Measurements from ENCODE around the gene EIF1. TPM values are rescaled to one million over a fixed set of nuclear protein-coding genes. Genes with fewer than 3 reads are reported as not detected.

The EIF1 gene
- total RNA-seq, 2 donors from 2014 or later = 899 to 1,106 TPM

DNA sequence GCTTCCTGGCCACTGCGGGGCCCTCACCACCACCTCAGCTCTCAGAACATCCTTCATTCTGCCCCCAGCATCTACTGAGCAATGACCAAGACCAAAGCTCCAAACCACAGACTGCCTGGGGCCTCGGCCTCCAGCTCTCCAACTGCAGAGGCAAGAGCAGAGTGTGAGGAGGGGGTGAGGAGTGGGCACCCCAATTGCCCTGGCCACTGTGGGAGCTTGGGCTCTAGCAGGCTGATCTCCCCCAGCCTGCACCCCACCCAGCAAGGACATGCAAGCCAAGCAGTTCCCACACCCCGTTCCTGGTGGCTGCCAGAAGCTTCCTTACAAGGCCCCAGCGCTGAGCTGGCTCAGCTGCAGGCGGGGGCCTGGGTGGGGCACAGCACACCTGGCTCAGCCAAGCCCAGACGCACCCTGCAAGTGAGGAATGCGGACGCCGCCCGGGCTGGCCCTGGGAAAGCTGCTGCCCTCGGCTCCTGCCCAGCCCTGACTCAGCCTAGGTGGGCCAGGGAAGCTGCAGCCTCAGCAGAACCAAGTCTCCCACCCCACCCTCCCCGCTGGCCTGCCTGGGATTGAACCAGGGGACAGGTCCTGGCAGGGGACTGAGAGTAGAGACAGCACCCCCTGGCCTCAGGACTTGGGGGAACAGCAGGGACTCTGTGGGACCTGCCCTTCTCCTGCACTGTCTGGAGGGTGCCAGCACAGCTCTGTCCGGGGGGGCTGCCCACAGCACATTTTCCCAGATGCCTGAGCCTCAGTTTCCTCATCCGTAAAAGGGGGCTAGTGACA, 34.6 kb upstream of the EIF1 start:
- Mint-ChIP-seq H3K9me3 (no peaks in the 10 kb centered on the region), H3K27ac (no peak overlapping the region), H3K36me3 (no peaks in the 10 kb centered on the region)
- no peak for DNase-seq (ENCODE audit: low spot score in 2 of 2)
- no peak for ATAC-seq

DNA sequence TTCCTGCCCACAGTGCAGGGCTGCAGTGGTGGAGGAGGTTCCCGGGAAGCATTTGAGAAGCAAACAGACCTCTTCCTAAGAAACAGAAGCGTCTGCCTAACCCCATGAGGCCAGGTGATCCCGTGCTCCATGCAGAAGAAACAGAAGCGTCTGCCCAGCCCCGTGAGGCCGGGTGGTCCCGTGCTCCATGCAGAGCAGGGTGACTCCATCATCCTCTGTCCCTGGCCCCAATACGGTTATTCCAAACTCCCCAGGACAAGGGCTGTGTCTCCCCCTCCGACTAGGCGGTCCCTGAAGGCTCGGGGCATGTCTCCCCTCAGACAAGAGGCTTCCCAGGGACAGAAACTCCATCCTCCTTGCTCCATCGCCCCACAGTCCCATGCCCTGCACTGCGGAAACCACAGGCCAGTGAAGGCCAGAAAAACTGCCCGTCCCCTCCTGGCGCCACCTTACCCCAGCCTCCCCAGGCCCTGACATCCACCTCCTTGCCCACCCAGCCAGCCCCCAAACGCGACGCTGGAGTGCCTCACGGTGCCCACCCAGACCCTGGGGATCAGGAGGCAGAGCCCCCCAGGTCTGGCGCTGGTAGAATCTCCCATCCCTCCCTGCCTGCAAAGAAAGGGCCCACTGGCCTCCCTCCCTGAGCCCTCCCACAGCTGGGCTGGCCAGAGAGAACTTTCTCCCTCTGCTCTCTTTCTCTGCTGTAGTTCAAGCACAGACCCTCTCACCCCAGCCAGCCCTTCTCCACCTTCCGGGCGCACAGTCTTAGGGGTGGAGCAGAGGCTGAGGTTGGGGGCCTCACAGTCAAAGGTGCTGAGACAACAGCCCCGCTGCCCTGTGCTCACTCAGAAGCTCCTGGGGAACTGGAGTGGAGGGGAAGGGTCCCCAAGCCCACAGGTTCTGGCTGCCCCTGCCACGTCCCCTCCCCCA, 33.7 kb upstream of the EIF1 start:
- DNase-seq (ENCODE audit: low spot score in 2 of 2) (no peak), ATAC-seq (no peak)
- H3K27ac Mint-ChIP-seq = no peak overlapping the region
- no peaks in the 10 kb centered on the region for H3K9me3 Mint-ChIP-seq
- no peaks in the 10 kb centered on the region for H3K36me3 Mint-ChIP-seq

DNA sequence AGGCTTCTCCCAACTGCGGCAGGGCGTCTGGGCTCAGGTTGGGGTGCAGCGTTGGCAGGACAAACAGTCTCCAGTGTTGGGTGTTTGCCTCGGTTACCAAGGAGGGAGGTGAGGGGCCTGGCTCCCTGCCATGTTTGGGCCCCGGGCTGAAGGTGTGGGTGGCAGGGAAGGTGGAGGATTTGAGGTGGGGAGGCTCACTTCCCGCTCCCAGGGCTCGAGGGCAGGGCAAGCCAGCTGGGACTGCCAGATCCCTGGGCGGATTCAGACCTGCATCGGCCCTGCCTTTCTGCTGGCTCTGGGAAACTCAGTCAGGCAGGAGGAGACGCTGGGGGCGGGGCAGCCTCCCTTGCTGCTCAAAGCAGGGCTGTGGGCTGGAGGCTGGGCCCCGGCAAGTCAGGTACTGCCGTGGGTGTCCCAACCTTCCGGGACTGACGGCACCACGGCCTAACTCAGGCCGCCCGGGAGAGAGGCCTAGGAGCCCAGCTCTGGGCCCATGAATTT, 33.0 kb upstream of the EIF1 start:
- ATAC-seq (no peak), DNase-seq (ENCODE audit: low spot score in 2 of 2) (no peak)
- no peaks in the 10 kb centered on the region for H3K9me3 Mint-ChIP-seq
- no peaks in the 10 kb centered on the region for H3K36me3 Mint-ChIP-seq
- H3K27ac Mint-ChIP-seq = no peak overlapping the region

DNA sequence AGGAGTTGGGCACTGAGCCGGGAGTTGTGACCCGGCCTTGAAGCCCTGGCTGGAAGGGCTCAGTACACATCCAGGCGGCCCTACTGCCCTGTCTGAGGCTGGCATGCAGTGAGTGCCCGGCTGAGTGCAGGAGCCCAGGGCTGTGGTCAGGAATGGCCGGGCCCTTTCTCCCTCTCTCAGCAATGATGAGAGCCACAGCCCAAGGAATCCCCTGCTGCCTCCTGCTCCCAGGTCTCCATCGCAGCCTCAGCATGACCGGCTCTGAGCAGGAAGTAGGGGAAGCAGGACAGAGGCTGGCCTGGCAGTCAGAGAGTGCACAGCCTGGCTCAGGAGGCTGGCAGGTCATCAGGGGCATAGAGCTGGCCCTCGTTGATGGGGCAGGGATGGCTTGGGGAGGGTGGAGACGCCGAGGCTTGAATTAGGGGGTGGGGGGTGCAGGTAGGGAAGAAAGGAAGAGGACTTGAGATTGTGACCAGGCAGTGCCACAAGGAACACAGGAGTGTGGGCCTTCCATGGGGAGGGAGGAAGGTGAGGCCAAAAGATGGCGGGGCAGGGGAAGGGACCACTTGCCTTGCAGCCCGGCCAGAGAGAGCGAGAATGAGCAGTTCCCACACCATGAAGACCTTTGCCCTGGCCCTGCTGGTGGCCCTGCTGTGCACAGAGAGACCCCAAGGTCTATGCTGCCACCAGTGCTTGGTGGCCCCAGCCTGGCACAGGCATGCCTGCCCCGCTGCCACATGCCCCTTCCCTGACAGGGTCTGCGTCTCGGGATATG, 32.2 kb upstream of the EIF1 start:
- no peak for DNase-seq (ENCODE audit: low spot score in 2 of 2)
- no peak for ATAC-seq
- no peaks in the 10 kb centered on the region for H3K9me3 Mint-ChIP-seq

DNA sequence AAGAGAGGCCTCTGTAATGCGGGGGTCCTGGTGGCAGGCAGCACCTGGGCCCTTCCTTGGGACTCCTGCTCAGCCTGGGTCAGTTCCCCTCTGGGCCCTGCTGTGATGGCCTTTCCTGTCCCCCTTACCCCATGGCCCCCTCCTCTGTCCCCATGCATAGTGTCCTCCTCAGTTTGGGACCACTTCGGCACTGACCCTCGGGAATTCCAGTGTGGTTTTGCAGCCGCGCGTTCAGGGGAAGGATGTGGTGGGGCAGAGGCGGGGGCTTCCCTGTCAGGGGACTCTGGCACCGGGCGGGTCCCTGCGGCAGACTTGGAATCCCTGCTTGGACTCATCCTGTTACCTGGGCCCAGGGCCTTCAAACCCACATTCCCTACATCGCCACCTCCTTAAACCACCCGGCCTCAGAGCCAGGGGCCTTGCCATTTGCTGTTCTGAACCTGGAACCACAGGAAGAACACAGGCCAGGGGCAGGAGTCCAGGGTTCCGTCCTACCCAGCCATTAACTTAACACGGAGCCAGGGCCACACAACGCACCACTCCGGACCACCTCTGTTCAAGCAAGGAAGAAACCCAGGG, 31.4 kb upstream of the EIF1 start:
- ATAC-seq (no peak), DNase-seq (ENCODE audit: low spot score in 2 of 2) (no peak)
- Mint-ChIP-seq H3K27ac (no peak overlapping the region), H3K9me3 (no peaks in the 10 kb centered on the region), H3K36me3 (no peaks in the 10 kb centered on the region)

More for the DNA sequence above, 32.2 kb upstream of the EIF1 start:
- no peaks in the 10 kb centered on the region for H3K36me3 Mint-ChIP-seq
- H3K27ac Mint-ChIP-seq = no peak overlapping the region

DNA sequence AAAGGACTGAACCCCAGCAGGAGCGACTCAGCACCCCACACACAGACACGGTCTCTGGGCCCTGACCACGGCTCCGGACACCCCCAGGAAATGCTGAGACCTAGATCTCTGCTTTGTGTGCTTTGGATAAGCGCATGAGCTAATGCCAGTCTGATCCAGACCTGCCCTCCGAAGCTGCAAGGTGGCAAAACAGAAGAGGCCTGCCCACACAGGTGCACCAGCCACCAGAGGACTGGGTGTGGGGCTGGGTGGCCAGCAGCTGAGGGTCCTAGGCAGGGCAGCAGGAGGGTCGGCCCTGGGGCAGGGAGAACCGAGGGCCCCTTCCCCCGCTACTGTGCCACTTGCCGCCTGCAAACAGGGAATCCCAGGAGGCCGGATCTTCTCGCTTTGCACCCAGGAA, 30.7 kb upstream of the EIF1 start:
- H3K36me3 Mint-ChIP-seq = no peaks in the 10 kb centered on the region

DNA sequence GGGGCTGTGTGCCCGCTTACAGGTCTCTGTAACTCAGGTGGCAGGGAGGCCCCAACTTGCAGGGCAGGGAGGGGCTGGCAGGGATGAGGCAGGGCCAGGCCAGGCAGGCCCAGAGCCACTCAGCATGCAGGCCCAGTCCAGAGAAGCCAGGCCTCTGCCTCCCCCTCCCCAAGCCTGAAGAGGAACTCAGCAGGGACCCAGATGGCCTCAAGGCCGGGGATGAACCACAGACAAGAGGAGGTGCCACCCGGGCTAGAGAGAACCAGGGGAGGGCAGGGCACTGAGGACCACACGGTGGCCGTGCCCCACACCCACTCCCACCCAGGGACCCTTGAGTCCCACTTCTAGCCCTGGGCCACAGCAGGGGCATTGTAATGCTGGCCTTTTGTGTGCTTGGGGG, 29.8 kb upstream of the EIF1 start:
- H3K27ac Mint-ChIP-seq = no peak overlapping the region
- no peaks in the 10 kb centered on the region for H3K36me3 Mint-ChIP-seq
- no peaks in the 10 kb centered on the region for H3K9me3 Mint-ChIP-seq
- no peak for ATAC-seq
- DNase-seq (ENCODE audit: low spot score in 2 of 2) = no peak

More for the DNA sequence above, 30.7 kb upstream of the EIF1 start:
- ATAC-seq = no peak
- DNase-seq (ENCODE audit: low spot score in 2 of 2) = no peak
- no peaks in the 10 kb centered on the region for H3K9me3 Mint-ChIP-seq
- H3K27ac Mint-ChIP-seq = no peak overlapping the region

DNA sequence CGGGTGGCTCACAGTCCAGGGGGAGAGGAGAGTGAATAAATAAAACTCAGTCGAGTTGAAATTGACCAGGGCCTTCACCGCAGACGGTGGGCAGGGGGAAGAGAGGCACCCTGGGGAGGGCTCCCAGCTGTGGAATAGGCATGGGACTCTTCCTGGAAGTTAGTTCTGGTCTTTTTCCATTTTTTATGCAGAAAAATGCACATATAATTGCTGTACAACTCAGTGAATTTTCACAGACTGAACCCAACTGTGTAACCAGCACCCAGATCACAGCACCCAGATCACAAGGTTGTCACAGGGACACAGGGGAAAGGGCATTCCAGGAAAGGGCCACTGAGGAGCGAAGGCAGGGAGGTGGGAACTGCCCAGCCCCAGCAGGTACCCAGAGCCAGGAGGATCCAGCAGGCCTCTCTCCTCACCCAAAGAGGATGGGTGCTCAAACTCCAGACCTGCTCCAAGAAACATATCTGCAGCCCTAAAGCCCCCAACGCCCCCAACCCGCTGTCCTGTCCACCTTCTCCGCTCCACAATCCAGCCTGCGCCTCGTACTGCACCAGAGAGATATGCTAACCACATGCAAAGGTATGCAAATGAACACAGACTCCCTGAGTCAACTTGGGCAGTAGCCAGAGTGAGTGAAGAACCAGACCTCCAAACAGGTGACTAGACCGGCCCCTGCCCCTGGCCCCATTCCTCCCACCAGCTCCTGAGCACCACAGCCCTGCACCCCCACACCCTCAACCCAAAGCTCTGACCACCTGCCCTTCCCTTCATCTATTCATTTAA, 29.1 kb upstream of the EIF1 start:
- DNase-seq (ENCODE audit: low spot score in 2 of 2) (no peak), ATAC-seq (no peak)
- H3K36me3 Mint-ChIP-seq = no peaks in the 10 kb centered on the region
- H3K27ac Mint-ChIP-seq = no peak overlapping the region
- H3K9me3 Mint-ChIP-seq = no peaks in the 10 kb centered on the region

DNA sequence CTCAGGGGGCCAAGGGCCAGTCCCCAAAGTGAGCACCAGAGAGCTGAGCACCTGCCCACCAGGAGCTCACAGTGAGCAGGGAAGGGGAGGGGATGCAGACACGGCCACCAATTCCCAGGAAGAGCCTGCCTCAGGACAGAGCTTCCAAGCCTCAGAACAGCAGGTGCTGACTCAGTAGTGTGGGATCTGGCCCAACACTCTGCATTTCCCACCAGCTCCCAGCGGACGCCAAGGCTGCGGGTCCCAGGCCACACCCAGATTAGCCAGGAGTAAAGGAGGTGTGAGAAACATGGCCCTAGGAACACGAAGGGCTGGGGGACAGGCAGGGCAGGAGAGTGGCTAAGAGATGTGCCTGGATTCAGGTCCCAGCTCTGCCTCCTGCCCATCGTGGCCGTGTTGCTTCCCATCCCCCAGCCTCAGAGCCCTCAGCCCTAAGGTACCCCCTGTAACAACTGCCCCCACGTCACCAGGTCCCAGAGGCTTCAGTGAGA, 28.4 kb upstream of the EIF1 start:
- no peak overlapping the region for H3K27ac Mint-ChIP-seq
- DNase-seq (ENCODE audit: low spot score in 2 of 2) = no peak
- H3K9me3 Mint-ChIP-seq = no peaks in the 10 kb centered on the region
- no peak for ATAC-seq
- no peaks in the 10 kb centered on the region for H3K36me3 Mint-ChIP-seq

DNA sequence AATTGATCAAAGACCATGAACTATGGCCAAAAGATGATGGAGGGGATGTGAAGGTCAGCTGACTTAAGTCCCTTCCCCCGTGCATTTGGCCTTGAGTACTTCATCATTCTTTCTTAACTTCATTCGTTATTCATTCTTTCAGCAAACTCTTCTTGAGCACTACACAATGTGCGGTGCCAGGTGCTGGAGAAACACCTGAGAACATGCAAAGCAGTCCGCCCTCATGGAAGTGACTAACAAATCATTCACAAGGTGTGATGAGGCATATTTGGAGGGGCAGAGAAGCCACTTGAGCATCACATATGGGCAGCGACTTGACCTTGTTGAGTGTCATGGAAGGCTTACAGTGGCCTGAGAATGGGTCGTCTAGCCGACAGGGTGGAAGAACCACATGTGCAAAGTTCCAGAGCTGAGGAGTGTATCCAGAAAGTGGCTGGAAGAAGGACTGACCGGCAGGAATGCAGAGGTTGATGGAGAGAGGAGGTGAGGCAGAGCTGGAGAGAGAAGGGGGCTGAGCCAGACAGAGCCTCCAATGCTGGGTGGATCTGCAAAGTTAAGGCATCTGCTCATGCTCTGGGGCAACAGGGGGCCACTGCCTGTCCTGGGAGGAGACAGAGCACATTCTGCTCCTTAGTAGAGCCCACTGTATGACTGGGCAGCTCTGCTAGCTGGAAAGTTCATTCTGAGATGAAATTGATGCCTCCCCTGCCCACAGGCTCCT, 25.1 kb upstream of the EIF1 start:
- no peaks in the 10 kb centered on the region for H3K9me3 Mint-ChIP-seq
- DNase-seq (ENCODE audit: low spot score in 2 of 2) (no peak), ATAC-seq (no peak)
- H3K27ac Mint-ChIP-seq = no peak overlapping the region
- no peaks in the 10 kb centered on the region for H3K36me3 Mint-ChIP-seq

DNA sequence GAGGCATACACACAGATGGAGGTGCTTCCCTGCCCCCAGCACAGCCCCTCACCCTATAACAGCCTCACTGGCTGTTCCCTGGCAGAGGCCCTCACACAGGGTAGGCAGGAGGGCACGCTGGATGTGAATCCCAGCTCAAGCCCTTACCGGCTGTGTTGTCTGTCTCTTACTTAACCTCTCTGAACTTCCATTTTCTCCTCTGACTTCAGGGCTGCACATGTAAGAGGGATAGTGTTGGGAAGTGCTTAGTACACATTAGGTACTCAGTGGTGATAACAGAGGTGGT, 24.6 kb upstream of the EIF1 start:
- no peaks in the 10 kb centered on the region for H3K36me3 Mint-ChIP-seq
- ATAC-seq (no peak), DNase-seq (ENCODE audit: low spot score in 2 of 2) (no peak)
- no peaks in the 10 kb centered on the region for H3K9me3 Mint-ChIP-seq
- H3K27ac Mint-ChIP-seq = no peak overlapping the region

DNA sequence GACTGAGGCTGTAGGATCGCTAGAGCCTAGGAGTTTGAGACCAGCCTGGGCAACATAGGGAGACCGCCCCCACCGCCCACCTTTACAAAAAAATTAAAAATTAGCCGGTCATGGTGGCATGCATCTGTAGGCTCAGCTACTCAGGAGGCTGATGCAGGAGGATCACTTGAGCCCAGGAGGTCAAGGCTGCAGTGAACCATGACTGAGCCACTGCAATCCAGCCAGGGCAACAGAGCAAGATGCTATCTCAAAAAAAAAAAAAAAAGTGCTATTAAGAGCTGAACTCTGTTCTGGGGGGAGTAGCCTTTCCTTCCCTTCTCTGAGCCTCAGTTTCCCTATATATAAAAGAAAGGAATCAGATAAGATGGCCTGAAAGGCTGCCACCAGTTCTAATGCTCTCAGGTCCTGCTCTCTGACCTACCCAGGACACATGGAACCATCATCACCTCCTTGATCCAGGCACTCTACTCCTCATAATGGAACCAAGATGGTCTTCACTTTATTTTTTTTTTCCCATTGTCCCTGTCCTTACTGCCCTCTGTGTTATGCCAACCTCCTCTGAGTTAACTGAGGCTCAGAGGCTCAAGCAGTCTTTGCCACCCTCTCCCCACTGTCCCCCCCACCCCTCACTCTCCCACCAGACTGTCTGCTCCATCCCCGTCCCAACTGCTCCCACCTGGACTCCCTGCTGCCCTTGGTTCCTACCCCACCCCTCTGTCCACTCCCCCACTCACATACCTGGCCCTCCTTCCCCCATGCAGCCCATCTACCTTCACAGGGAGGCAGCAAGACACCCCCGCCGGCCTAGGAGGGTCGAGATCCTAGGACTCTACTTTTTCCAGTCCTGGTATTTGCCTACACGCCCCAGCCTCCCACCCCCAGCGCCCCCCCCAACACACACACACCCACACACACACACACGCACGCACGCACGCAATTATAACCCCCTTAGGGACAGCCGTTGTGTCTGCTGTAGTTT, 23.8 kb upstream of the EIF1 start:
- no peaks in the 10 kb centered on the region for H3K36me3 Mint-ChIP-seq
- no peaks in the 10 kb centered on the region for H3K9me3 Mint-ChIP-seq
- DNase-seq (ENCODE audit: low spot score in 2 of 2) (no peak), ATAC-seq (no peak)
- peak overlapping the region in 1 of 2 donors; percentile 94 for H3K27ac Mint-ChIP-seq

DNA sequence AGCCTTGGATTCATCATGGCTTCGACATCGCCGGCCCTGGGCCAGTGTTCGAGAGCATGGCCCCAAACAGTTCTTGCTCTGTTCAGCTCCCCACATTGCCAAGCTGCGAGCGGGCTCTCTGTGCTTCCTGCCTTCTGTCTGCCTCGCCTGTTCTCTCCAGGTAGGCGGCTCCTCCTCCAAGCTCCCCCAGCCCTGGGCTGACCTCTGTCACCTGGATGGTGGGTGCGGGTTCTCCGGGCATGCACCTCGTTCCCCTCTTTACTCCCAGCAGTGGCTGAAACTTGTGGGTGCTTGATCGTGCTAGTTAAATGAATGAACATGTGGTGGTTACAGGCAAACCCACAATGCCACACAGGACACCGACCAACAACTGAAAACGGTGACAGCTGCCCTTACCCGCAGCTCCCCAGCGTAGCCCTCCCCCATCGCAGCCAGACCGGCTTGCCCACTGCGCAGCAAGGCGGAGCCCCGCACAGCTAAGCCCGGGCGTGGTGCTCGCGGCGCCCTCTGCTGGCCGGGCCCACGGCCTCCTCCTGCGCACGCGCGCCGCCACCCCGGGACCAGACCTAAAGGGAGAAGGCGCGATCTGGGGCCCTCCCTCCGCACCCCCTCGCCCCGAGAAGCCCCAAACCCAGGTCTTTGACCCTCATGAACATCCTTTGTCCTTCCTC, 23.0 kb upstream of the EIF1 start:
- no peaks in the 10 kb centered on the region for H3K9me3 Mint-ChIP-seq

DNA sequence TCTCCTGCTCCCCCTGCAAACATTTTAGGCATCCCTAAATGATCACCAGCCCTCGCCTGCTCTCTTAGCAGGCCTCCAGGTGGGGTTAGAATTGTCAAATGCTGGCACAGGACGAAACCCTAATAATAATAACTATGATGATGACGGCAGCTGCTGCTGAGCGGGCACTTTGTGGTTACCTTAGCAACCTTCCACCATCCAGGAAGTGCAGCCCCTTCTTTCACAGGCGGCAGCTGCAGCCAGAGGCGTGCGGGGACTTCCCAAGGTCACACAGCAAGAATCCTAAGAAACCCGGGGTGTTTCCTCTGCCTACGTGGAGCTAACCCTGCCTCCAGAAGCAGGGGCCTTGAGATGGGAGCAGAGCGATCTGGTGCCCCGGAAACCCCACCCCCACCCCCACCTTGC, 22.4 kb upstream of the EIF1 start:
- DNase-seq (ENCODE audit: low spot score in 2 of 2) = peak in 1 of 2 donors; percentile 79
- peak; percentile 58 to 65 for ATAC-seq

More for the DNA sequence above, 23.0 kb upstream of the EIF1 start:
- ATAC-seq = peak; percentile 84 to 85
- peak; percentile 94 to 99 for DNase-seq (ENCODE audit: low spot score in 2 of 2)
- Mint-ChIP-seq H3K36me3 (no peaks in the 10 kb centered on the region), H3K27ac (peak overlapping the region; percentile 94 to 100)

More for the DNA sequence above, 22.4 kb upstream of the EIF1 start:
- Mint-ChIP-seq H3K36me3 (no peaks in the 10 kb centered on the region), H3K9me3 (no peaks in the 10 kb centered on the region), H3K27ac (peak overlapping the region; percentile 94 to 100)

All from activated naive CD4-positive, alpha-beta T cell treated with anti-CD3 and anti-CD28 coated beads, Interleukin-2, amount 50 U/mL, for 72 hours (primary cell).